Right ventricle myocardium superior (tissue), 1 donor: ENCODE data around the gene CTNND2. TPM values are rescaled to one million over a fixed set of nuclear protein-coding genes. Genes with fewer than 3 reads are reported as not detected.

Source experiments
- ATAC-seq: fragments of 200-7000 bp; cut with Tn5 transposase; one replicate; pipeline ENCODE4 v1.9.1; 2020; ENCODE audit warnings: mild to moderate bottlenecking; ENCODE audit not compliant: poor library complexity
- DNase-seq: peaks from one replicate; pipeline ENCODE4 v3.0.0-alpha.2; 2020
- intact Hi-C: fragments of 100-400 bp; cut with DNase I; formaldehyde crosslinking; loops from one replicate; pipeline ENCODE4 v1.11.2; 2022
- total RNA-seq: library from RNA; stranded (reverse); fragmentation: NEBNext Ultra II Directional; extraction: Animal tissue kit (Norgen Biotek cat#: 25700); gene quantifications from one replicate; pipeline ENCODE4 v1.2.1, GENCODE V29; 2021
- donor health status: DM: no; HTN: yes; CAD: no; lungs with severe emphysema.

Gene CTNND2
- total RNA-seq, 1 donor from 2014 or later: 1.7 TPM

- DNase-seq: no peak
- intact Hi-C loops: no loop called here
- no peak for ATAC-seq
Observed at GRCh38 chr5:11510889-11511288, 393.4 kb downstream of the CTNND2 start.

GRCh38 chr5:11509793-11510192 lies 394.5 kb downstream of the CTNND2 start:
- DNase-seq (no peak), ATAC-seq (no peak)
- intact Hi-C loops: no loop called here

- intact Hi-C loops: no loop called here
- ATAC-seq (no peak), DNase-seq (no peak)
Observed at GRCh38 chr5:11507156-11507910, 396.9 kb downstream of the CTNND2 start.

- no peak for ATAC-seq
- DNase-seq: no peak
- intact Hi-C loops: no loop called here
Observed at GRCh38 chr5:11504886-11505193, 399.4 kb downstream of the CTNND2 start.

- ATAC-seq (no peak), DNase-seq (no peak)
- intact Hi-C loops: no loop called here
Observed at GRCh38 chr5:11504065-11504885, 400.0 kb downstream of the CTNND2 start.

GRCh38 chr5:11502783-11503182 lies 401.5 kb downstream of the CTNND2 start:
- DNase-seq: no peak
- intact Hi-C loops: no loop called here
- ATAC-seq: no peak

- DNase-seq (no peak), ATAC-seq (no peak)
- intact Hi-C loops: no loop called here
Observed at GRCh38 chr5:11497651-11498050, 406.6 kb downstream of the CTNND2 start.

- DNase-seq (no peak), ATAC-seq (peak; percentile 92)
- intact Hi-C loops: no loop called here
Observed at GRCh38 chr5:11496137-11496719, 408.0 kb downstream of the CTNND2 start.

- DNase-seq: no peak
- ATAC-seq: no peak
- intact Hi-C loops: no loop called here
Observed at GRCh38 chr5:11494340-11494739, 409.9 kb downstream of the CTNND2 start.

- intact Hi-C loops: no loop called here
Observed at GRCh38 chr5:11491404-11492075, 412.7 kb downstream of the CTNND2 start.

GRCh38 chr5:11483630-11484029 lies 420.6 kb downstream of the CTNND2 start:
- DNase-seq: no peak
- intact Hi-C loops: no loop called here
- ATAC-seq: no peak

More at GRCh38 chr5:11491404-11492075, 412.7 kb downstream of the CTNND2 start:
- DNase-seq: no peak
- ATAC-seq: no peak

GRCh38 chr5:11482011-11482410 lies 422.2 kb downstream of the CTNND2 start:
- DNase-seq: no peak
- ATAC-seq: no peak
- intact Hi-C loops: no loop called here

GRCh38 chr5:11477786-11478185 lies 426.5 kb downstream of the CTNND2 start:
- intact Hi-C loops: no loop called here
- DNase-seq: no peak
- no peak for ATAC-seq

- ATAC-seq (no peak), DNase-seq (no peak)
- intact Hi-C loops: no loop called here
Observed at GRCh38 chr5:11476866-11477265, 427.4 kb downstream of the CTNND2 start.

GRCh38 chr5:11468334-11469039 lies 435.8 kb downstream of the CTNND2 start:
- no peak for ATAC-seq
- intact Hi-C loops: no loop called here
- DNase-seq: no peak

GRCh38 chr5:11467588-11467987 lies 436.7 kb downstream of the CTNND2 start:
- ATAC-seq: no peak
- DNase-seq: no peak
- intact Hi-C loops: no loop called here

- no peak for DNase-seq
- ATAC-seq: no peak
- intact Hi-C loops: no loop called here
Observed at GRCh38 chr5:11459716-11460115, 444.5 kb downstream of the CTNND2 start.

GRCh38 chr5:11455505-11455904 lies 448.7 kb downstream of the CTNND2 start:
- no peak for DNase-seq
- intact Hi-C loops: no loop called here
- no peak for ATAC-seq

GRCh38 chr5:11452852-11453251 lies 451.4 kb downstream of the CTNND2 start:
- intact Hi-C loops: no loop called here
- no peak for ATAC-seq
- DNase-seq: no peak
